SJSA1 (cell line): ENCODE data around the gene PCDHA5. TPM values are rescaled to one million over a fixed set of nuclear protein-coding genes. Genes with fewer than 3 reads are reported as not detected.

Source experiments
- DNase-seq, 2 experiments: peaks; one replicate each; pipeline ENCODE4 v3.0.0-alpha.2; 2015 to 2020; ENCODE audit warnings: low spot score in 2 of 2, low read depth in 1 of 2
- H3K27ac ChIP-seq: fragments of 250-450 bp; sonication (Bioruptor Pico); 2 replicates; pipeline ENCODE4 v1.5.1; 2020; ENCODE audit warnings: mild to moderate bottlenecking, moderate library complexity
- H3K27me3 ChIP-seq: fragments of 250-450 bp; sonication (Bioruptor Pico); replicated peaks from 2 replicates; pipeline ENCODE4 v1.5.1; 2020; ENCODE audit warnings: mild to moderate bottlenecking, moderate library complexity
- H3K36me3 ChIP-seq: fragments of 250-450 bp; sonication (Bioruptor Pico); 2 replicates; pipeline ENCODE4 v1.5.1; 2020; ENCODE audit warnings: mild to moderate bottlenecking
- H3K4me1 ChIP-seq: fragments of 250-450 bp; sonication (Bioruptor Pico); replicated peaks from 2 replicates; pipeline ENCODE4 v1.6.1; 2021; ENCODE audit warnings: mild to moderate bottlenecking
- H3K4me3 ChIP-seq: fragments of 250-450 bp; sonication (Bioruptor Pico); 2 replicates; pipeline ENCODE4 v1.5.1; 2020; ENCODE audit warnings: mild to moderate bottlenecking
- H3K9me3 ChIP-seq: fragments of 250-450 bp; sonication (Bioruptor Pico); replicated peaks from 2 replicates; pipeline ENCODE4 v1.5.1; 2020; ENCODE audit warnings: mild to moderate bottlenecking
- total RNA-seq: library from RNA; depleted of rRNA; stranded (reverse); fragments of >200 nt; shearing (Covaris generic); gene quantifications from 2 replicates; pipeline ENCODE4 v1.2.3, GENCODE V29; 2014; rRNA removed

Gene PCDHA5
- total RNA-seq, 1 experiment from 2014 or later = not detected

GRCh38 chr5:140862441-140863295 is 41.3 kb downstream of the PCDHA5 start:
- Histone ChIP-seq H3K4me3 (no peak overlapping the region), H3K27me3 (no peaks in the 10 kb centered on the region), H3K27ac (no peak overlapping the region), H3K9me3 (peaks cover 38% of the 10 kb centered on the region), H3K4me1 (no peaks in the 10 kb centered on the region), H3K36me3 (no peaks in the 10 kb centered on the region)
- DNase-seq = no peak

DNA sequence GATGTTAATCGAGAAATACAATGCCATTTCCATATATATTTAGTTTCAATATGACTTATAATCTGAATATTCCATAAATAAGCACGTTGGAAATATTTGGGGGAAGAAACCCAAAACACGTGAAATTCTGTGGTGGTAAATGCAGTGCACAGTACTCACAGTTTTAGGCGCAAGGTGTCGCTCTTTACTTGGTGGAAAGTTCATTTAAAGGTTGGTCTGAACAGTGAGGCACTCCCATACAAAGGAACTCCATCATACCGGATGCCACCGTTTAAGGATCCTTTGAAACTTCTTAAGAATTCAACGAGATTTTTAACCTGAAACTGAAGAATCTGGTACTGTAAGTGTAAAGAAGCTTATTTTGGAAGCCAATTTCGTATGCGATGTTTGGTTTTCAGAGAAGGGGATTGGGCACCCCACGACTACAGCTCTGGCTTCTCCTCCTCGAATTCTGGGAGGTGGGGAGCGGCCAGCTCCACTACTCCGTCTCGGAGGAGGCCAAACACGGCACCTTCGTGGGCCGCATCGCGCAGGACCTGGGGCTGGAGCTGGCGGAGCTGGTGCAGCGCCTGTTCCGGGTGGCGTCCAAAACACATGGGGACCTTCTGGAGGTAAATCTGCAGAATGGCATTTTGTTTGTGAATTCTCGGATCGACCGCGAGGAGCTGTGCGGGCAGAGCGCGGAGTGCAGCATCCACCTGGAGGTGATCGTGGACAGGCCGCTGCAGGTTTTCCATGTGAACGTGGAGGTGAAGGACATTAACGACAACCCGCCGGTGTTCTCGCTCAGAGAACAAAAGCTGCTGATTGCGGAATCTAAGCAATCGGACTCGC is 47.5 kb downstream of the PCDHA5 start, which contains the start of gene PCDHA11:
TSS of gene PCDHA11 (plus strand) at position 237 of the 834 bp plus-strand sequence. CDS start at position 384, 147 bp downstream.
- Histone ChIP-seq H3K27ac (no peak within 1 kb of the TSS), H3K4me1 (no peaks in the 10 kb centered on the region), H3K27me3 (no peaks in the 10 kb centered on the region), H3K9me3 (peaks cover 21% of the 10 kb centered on the region), H3K36me3 (no peaks in the 10 kb centered on the region), H3K4me3 (no peak within 1 kb of the TSS)
- DNase-seq = no peak

GRCh38 chr5:140869555-140869886 is 48.1 kb downstream of the PCDHA5 start:
- Histone ChIP-seq H3K4me3 (no peak overlapping the region), H3K27me3 (no peaks in the 10 kb centered on the region), H3K9me3 (peaks cover 20% of the 10 kb centered on the region), H3K27ac (no peak overlapping the region), H3K4me1 (no peaks in the 10 kb centered on the region), H3K36me3 (no peaks in the 10 kb centered on the region)
- DNase-seq = no peak

DNA sequence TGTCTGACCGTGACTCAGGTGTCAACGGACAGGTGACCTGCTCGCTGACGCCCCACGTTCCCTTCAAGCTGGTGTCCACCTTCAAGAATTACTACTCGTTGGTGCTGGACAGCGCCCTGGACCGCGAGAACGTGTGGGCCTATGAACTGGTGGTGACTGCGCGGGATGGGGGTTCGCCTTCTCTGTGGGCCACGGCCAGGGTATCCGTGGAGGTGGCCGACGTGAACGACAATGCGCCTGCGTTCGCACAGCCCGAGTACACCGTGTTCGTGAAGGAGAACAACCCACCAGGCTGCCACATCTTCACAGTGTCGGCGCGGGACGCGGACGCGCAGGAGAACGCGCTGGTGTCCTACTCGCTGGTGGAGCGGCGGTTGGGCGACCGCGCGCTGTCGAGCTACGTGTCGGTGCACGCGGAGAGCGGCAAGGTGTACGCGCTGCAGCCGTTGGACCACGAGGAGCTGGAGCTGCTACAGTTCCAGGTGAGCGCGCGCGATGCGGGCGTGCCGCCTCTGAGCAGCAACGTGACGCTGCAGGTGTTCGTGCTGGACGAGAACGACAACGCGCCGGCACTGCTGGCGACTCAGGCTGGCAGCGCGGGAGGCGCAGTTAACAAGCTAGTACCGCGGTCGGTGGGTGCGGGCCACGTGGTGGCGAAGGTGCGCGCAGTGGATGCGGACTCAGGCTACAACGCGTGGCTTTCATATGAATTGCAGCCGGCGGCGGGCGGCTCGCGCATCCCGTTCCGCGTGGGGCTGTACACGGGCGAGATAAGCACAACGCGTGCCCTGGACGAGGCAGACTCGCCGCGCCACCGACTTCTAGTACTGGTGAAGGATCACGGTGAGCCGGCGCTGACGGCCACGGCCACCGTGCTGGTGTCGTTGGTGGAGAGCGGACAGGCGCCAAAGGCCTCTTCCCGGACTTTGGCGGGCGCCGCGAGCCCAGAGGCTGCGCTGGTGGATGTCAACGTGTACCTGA is 49.1 kb downstream of the PCDHA5 start:
- H3K36me3 ChIP-seq = no peaks in the 10 kb centered on the region
- no peak for DNase-seq
- H3K27me3 ChIP-seq = no peaks in the 10 kb centered on the region
- no peaks in the 10 kb centered on the region for H3K4me1 ChIP-seq
- no peak overlapping the region for H3K4me3 ChIP-seq
- peaks cover 23% of the 10 kb centered on the region for H3K9me3 ChIP-seq
- H3K27ac ChIP-seq = no peak overlapping the region

Other genes starting within 250 kb of the PCDHA5 start
- gene CD14, start 188.4 kb upstream of the PCDHA5 start, total RNA-seq = 7.6 and 10.3 TPM in 2 replicates
- gene TMCO6, start 182.2 kb upstream of the PCDHA5 start, total RNA-seq = 17.9 and 100 TPM in 2 replicates
- 125 and 176 TPM in 2 replicates for gene NDUFA2, start 174.0 kb upstream of the PCDHA5 start, total RNA-seq
- gene IK, start 173.8 kb upstream of the PCDHA5 start, total RNA-seq = 130 and 154 TPM in 2 replicates
- gene WDR55, start 156.7 kb upstream of the PCDHA5 start, total RNA-seq = 16.0 and 20.8 TPM in 2 replicates
- gene DND1, start 148.0 kb upstream of the PCDHA5 start, total RNA-seq = 0.16 and 1.2 TPM in 2 replicates
- gene HARS1, start 130.2 kb upstream of the PCDHA5 start, total RNA-seq = 133 and 135 TPM in 2 replicates
- 51.8 and 53.0 TPM in 2 replicates for gene HARS2, start 130.2 kb upstream of the PCDHA5 start, total RNA-seq
- 99.1 and 114 TPM in 2 replicates for gene ZMAT2, start 121.2 kb upstream of the PCDHA5 start, total RNA-seq
- not detected in 2 replicates for gene PCDHA1, start 35.5 kb upstream of the PCDHA5 start, total RNA-seq
- not detected in 2 replicates for gene PCDHA2, start 26.8 kb upstream of the PCDHA5 start, total RNA-seq
- gene PCDHA3, start 20.6 kb upstream of the PCDHA5 start, total RNA-seq = 0.05 TPM in 1 of 2 replicates, not detected in the other
- 0.50 TPM in 1 of 2 replicates, not detected in the other for gene PCDHA4, start 14.5 kb upstream of the PCDHA5 start, total RNA-seq
- not detected in 2 replicates for gene PCDHA6, start 6.3 kb downstream of the PCDHA5 start, total RNA-seq
- 0.03 TPM in 1 of 2 replicates, not detected in the other for gene PCDHA7, start 12.7 kb downstream of the PCDHA5 start, total RNA-seq
- 0.13 TPM in 1 of 2 replicates, not detected in the other for gene PCDHA8, start 19.6 kb downstream of the PCDHA5 start, total RNA-seq
- under 0.01 TPM in 1 of 2 replicates, not detected in the other for gene PCDHA9, start 26.8 kb downstream of the PCDHA5 start, total RNA-seq
- not detected in 2 replicates for gene PCDHA10, start 34.3 kb downstream of the PCDHA5 start, total RNA-seq
- not detected in 2 replicates for gene PCDHA11, start 47.3 kb downstream of the PCDHA5 start, total RNA-seq
- gene PCDHA12, start 53.7 kb downstream of the PCDHA5 start, total RNA-seq = not detected in 2 replicates
- not detected in 2 replicates for gene PCDHA13, start 60.5 kb downstream of the PCDHA5 start, total RNA-seq
- gene PCDHAC1, start 104.7 kb downstream of the PCDHA5 start, total RNA-seq = 0.28 TPM in 1 of 2 replicates, not detected in the other
- gene PCDHAC2, start 144.9 kb downstream of the PCDHA5 start, total RNA-seq = 0.03 TPM in 1 of 2 replicates, not detected in the other
- not detected in 2 replicates for gene PCDHB1, start 229.8 kb downstream of the PCDHA5 start, total RNA-seq